GM19240 (cell line): Measurements from ENCODE around the gene DCUN1D2.

Source experiments
- DNase-seq: peaks from one replicate; pipeline ENCODE4 v3.0.0; 2011; ENCODE audit warnings: low spot score; ENCODE audit not compliant: insufficient read length

The DCUN1D2 gene

GRCh38 chr13:113425941-113426590, 64.4 kb downstream of the DCUN1D2 start:
- no peak for DNase-seq

- DNase-seq, result no peak
Measured at GRCh38 chr13:113423520-113424163, 66.9 kb downstream of the DCUN1D2 start.

DNA sequence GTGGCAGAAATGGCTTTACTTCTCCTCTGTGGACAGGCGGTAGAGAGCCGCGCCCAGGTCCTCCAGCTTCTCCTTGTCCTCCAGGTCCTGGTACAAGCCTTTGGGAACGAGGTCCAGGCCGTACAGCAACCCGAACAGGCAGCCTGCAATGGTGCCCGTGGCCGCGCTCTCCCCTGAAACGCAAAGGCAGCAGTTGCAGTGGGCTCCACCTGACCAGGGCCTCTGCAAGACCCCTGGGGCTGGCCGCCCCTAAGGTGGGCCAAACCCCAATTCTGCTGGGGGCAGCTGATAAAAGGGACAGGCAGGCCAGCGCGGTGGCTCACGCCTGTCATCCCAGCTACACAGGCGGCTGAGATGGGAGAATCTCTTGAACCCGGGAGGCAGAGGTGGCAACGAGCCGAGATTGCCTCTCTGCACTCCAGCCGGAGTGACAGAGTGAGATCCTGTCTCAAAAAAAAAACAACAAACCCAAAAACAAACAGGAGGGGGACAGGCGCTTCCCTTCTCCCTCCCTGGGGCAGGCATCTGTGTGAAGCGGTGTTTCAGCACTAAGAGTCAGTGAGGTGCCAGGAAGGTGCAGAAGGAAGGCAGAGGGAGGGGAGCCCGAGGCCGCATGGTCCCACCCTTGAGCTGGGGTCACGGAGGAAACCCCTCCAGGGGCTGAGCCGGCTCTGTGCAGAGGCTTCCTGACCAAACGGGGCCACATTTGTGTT, 67.5 kb downstream of the DCUN1D2 start:
- DNase-seq, result no peak

- DNase-seq, result no peak
Measured at GRCh38 chr13:113421673-113422270, 68.7 kb downstream of the DCUN1D2 start.

DNA sequence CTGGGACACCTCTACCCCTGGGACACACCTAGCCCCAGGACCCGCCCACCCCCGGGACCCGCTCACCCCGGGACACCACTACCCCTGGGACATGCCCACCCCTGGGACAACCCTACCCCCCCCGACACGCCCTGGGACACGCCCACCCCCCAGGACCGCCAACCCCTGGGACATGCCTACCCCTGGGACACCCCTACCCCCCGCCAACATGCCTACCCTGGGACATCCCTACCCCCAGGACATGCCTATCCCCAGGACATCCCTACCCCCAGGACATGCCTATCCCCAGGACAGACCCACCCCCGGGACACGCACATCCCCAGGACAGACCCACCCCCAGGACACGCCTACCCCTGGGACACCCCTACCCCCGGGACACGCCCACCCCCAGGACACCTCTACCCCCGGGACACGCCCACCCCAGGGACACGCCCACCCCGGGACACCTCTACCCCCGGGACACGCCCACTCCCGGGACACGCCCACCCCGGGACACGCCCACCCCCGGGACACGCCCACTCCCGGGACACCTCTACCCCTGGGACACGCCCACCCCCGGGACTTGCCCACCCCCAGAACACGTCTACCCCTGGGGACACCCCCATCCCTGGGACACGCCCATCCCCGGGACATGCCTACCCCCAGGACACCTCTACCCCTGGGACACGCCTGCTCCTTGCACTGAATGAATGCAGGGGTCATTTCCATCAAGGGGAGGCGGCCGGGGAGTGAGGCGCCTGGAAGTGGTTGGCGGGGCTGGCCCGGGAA, 69.5 kb downstream of the DCUN1D2 start:
- DNase-seq, result no peak

GRCh38 chr13:113420232-113420631, 70.3 kb downstream of the DCUN1D2 start:
- DNase-seq, result no peak

GRCh38 chr13:113419531-113420193, 70.8 kb downstream of the DCUN1D2 start:
- no peak for DNase-seq

DNA sequence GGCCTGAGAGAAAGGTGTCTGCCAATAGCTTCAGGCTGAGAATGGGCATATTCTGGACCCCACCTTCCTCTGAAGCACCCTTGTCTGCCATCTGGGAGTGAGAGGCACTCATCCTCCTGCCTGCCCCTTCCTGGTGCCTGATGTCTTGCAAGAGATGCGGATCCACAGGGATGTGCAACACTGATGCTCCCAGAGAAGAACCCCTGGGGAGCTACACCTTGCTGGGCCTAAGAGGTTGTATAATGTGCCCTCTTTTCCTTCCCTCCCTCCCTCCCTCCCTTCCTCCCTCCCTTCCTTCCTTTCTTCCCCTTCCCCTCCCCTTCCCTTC, 71.8 kb downstream of the DCUN1D2 start:
- no peak for DNase-seq

DNA sequence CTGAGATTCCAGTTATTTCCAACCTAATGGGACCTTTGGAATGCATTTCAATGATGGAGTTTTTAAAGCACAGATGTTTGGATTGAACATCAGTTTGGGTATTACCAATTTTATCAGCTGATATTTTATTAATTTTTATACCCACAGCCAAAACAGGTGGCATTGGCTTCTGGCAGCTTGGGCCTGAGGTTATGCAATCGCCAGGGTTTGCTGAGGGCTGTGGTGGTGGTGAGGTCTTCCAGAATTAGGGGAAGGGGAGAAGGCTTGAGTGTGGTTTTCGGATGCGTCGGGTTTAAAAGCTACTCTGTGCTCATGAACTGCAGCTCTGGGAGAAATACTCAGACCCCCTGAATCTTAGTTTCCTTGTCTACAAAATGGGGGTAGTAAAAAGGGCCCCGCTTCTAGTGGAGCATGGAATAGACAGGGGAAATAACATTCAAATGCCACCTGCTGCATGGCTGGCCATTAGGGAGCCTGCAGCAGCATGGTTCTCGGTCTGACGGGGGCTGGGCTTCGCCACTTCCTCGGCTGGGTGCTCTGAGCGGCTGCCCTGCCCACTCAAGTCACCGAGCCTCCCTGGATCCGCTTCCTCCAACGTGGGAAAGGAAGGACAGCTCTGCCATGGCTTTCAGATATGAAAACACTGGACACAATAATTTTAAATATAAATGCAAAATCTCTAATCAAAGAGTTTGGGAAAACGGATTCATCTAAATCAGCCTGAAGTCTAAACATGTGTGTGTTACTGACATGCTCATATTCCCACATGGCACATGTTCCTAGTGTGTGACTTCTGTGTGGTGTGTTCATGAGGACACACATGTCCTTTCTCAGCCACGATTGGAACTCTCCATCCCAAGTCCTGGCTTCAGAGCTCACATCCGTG, 72.4 kb downstream of the DCUN1D2 start:
- no peak for DNase-seq

GRCh38 chr13:113417008-113417751, 73.3 kb downstream of the DCUN1D2 start:
- no peak for DNase-seq

DNA sequence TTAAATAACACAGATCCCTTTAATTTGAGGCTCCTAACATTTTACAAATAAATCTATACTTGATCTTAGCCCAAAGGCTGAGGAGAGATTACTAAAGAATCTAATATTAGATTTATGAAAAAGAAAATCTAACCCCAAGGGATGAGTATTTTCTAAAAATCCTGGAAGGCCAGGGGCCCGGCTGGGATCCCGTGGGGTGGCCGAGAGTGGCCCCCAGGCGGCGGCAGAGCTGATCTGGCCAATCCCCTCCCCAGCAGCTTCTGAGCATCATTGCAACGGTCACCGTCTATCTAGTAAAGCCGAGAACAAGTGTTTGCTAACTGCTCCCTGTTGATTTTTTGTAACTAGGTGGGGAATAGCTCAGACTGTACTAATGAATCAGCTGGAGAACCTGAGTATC, 74.7 kb downstream of the DCUN1D2 start:
- DNase-seq, result no peak

- DNase-seq, result no peak
Measured at GRCh38 chr13:113415032-113415431, 75.5 kb downstream of the DCUN1D2 start.

GRCh38 chr13:113414335-113414734, 76.2 kb downstream of the DCUN1D2 start:
- DNase-seq, result no peak

GRCh38 chr13:113413898-113414282, 76.6 kb downstream of the DCUN1D2 start:
- no peak for DNase-seq

DNA sequence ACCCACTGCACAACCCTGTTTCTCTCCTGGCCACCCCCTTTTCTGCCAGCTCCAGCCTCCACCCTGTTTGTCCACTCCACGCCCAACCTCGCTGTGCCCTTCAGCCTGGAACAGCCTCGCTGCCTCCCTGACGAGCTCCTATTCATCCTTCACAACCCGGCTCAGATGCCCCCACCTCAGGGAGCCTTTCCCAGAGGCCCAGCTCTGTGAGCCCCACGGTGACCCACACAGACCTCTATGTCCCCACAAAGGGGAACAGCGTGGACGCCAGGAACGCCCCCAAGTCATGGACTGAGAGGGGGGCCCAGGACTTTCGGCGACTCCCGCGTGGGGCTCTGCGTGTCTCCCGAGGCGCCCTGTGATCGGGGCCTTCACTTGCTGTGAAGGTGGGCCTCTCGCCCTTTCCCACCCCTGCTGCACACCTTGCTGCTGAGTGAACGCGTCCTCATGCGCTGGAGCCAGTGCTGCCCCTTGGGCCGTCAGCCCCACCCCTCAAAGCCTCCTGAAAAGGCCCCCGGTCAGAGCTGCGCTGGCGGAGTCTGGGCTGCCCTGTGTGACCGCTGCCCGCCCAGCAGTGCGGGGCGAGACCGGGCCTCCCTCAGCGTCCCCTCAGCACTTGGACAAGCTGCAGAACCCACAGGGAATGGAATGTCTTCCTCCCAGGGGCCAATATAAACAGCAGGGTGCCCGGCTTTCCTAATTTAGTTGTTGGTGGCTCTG, 77.2 kb downstream of the DCUN1D2 start:
- DNase-seq, result no peak

DNA sequence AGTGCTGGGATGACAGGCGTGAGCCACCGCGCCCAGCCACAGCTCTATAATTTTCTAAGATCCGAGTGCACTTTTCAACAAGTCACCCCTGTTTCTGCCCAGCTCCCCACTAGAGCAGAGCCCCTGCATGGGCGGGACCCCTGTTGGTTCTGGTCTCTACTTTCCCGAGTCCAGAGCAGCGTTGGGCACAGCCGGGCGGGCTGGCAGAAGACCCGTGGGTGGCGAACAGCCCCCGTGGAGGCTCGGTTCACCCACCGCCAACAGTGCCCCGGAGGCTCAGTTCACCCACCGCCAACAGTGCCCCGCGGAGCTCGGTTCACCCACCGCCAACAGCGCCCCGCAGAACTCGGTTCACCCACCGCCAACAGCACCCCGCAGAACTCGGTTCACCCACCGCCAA, 78.1 kb downstream of the DCUN1D2 start:
- no peak for DNase-seq

GRCh38 chr13:113411216-113412023, 79.1 kb downstream of the DCUN1D2 start:
- DNase-seq, result no peak
